ENCODE measurements around the gene SAPCD2.
"Not testable (repeated sequence)": the region's sequence is repeated elsewhere in the genome, so short reads cannot be mapped to it uniquely, and the experiment has no call there.

The SAPCD2 gene

GRCh38 chr9:137064027-137064879 is 6.1 kb downstream of the SAPCD2 start:
- no peak for DNase-seq (ENCODE audit: low read depth)

- DNase-seq (ENCODE audit: low read depth) = no peak
Measured at GRCh38 chr9:137063311-137064026, 6.9 kb downstream of the SAPCD2 start.

- not testable (repeated sequence) for DNase-seq (ENCODE audit: low read depth)
Measured at GRCh38 chr9:137062798-137063197, 7.6 kb downstream of the SAPCD2 start.

- DNase-seq (ENCODE audit: low read depth) = no peak
Measured at GRCh38 chr9:137062384-137062783, 8.0 kb downstream of the SAPCD2 start.

GRCh38 chr9:137058521-137059234 is 11.7 kb downstream of the SAPCD2 start:
- no peak for DNase-seq (ENCODE audit: low read depth)

- no peak for DNase-seq (ENCODE audit: low read depth)
Measured at GRCh38 chr9:137057545-137057944, 12.8 kb downstream of the SAPCD2 start.

GRCh38 chr9:137056739-137057415 is 13.5 kb downstream of the SAPCD2 start:
- no peak for DNase-seq (ENCODE audit: low read depth)

- DNase-seq (ENCODE audit: low read depth) = no peak
Measured at GRCh38 chr9:137055385-137056364, 14.7 kb downstream of the SAPCD2 start.

GRCh38 chr9:137054932-137055384 is 15.4 kb downstream of the SAPCD2 start:
- DNase-seq (ENCODE audit: low read depth) = no peak

GRCh38 chr9:137053944-137054931 is 16.1 kb downstream of the SAPCD2 start, which contains the start of gene ENTPD2:
Gene ENTPD2 (minus strand): TSS chr9:137054061. CDS start chr9:137053997, 64 bp downstream.
- no peak for DNase-seq (ENCODE audit: low read depth)

GRCh38 chr9:137052998-137053943 is 17.1 kb downstream of the SAPCD2 start:
- DNase-seq (ENCODE audit: low read depth) = no peak

GRCh38 chr9:137052293-137052692 is 18.1 kb downstream of the SAPCD2 start:
- no peak for DNase-seq (ENCODE audit: low read depth)

GRCh38 chr9:137051145-137051724 is 19.1 kb downstream of the SAPCD2 start:
- DNase-seq (ENCODE audit: low read depth) = no peak

- DNase-seq (ENCODE audit: low read depth) = no peak
Measured at GRCh38 chr9:137050570-137050969, 19.8 kb downstream of the SAPCD2 start.

- DNase-seq (ENCODE audit: low read depth) = no peak
Measured at GRCh38 chr9:137049544-137050449, 20.6 kb downstream of the SAPCD2 start.

GRCh38 chr9:137048655-137049543 is 21.5 kb downstream of the SAPCD2 start:
- no peak for DNase-seq (ENCODE audit: low read depth)
